NCI-H460 (cell line): ENCODE results near the gene TGFBRAP1. TPM values are rescaled to one million over a fixed set of nuclear protein-coding genes. Genes with fewer than 3 reads are reported as not detected.

ENCODE experiments used
- DNase-seq: peaks from one replicate; pipeline ENCODE4 v3.0.0-alpha.2; 2016; ENCODE audit warnings: low read depth; ENCODE audit errors: extremely low read depth
- total RNA-seq: library from RNA; depleted of rRNA; stranded (reverse); fragments of >200 nt; shearing (Covaris generic); gene quantifications from 2 replicates; pipeline ENCODE4 v1.2.3, GENCODE V29; 2014; rRNA removed

TGFBRAP1 gene
- total RNA-seq, 1 experiment from 2014 or later = 20.0 TPM

GRCh38 chr2:105244451-105244850, 85.1 kb downstream of the TGFBRAP1 start:
- DNase-seq = no peak

GRCh38 chr2:105243961-105244360, 85.6 kb downstream of the TGFBRAP1 start:
- DNase-seq = no peak

DNA sequence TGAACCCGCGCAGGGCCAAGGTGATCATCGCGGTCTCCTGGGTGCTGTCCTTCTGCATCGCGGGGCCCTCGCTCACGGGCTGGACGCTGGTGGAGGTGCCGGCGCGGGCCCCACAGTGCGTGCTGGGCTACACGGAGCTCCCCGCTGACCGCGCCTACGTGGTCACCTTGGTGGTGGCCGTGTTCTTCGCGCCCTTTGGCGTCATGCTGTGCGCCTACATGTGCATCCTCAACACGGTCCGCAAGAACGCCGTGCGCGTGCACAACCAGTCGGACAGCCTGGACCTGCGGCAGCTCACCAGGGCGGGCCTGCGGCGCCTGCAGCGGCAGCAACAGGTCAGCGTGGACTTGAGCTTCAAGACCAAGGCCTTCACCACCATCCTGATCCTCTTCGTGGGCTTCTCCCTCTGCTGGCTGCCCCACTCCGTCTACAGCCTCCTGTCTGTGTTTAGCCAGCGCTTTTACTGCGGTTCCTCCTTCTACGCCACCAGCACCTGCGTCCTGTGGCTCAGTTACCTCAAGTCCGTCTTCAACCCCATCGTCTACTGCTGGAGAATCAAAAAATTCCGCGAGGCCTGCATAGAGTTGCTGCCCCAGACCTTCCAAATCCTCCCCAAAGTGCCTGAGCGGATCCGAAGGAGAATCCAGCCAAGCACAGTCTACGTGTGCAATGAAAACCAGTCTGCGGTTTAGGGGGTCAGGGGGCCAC, 87.1 kb downstream of the TGFBRAP1 start:
- no peak for DNase-seq

DNA sequence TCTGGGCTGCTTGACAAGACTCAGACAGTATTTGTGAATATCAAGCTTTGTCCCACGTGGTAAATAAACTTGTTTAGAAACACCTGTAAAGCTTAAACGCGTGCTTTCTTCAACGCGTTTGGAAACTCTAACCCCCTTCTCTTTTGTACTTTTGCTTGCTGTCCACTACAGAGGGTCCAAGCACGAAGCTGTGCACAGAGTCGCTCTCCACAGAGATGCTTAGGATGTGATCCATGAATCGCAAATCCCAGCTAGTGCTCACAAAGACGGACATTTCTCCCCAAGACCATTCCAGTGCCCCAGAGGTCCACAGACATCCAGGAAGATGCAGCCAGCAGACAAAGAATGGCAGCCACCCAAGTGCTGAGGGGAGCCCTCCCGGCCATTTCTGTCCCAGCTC, 88.1 kb downstream of the TGFBRAP1 start, which contains the start of gene GPR45:
Gene GPR45, plus strand, starts transcription at position 301 of the 400 bp plus-strand sequence. CDS start 116 bp downstream, outside the sequence.
- no peak for DNase-seq

GRCh38 chr2:105239924-105240323, 89.6 kb downstream of the TGFBRAP1 start:
- DNase-seq = no peak

DNA sequence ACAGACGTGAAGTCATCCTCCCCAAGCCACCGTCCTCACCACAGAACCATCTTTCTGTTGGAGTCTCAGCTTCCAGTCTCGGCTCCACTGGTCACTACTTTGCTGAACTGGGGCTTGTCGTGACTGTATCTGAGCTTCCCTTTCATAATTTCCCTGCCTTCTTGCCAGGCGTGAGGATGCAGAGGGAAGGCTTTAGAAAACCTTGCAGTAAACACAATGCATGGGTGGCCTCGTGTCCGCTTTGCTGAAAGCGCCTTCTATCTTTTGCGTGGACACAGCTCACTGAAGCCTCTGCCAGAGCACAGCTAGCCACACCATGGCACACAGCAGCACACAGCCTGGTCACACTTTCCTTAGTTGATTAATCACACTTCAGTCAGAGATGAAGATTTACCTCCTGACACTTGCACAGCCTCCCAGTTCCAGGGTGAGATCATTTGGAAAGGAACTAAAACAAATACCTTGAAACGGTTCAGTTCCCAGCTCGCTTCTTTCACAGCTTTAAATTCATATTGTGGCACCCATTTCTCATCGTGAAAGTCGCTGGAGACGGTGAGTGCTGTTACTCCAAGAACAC, 90.8 kb downstream of the TGFBRAP1 start:
- DNase-seq = no peak

GRCh38 chr2:105237045-105237765, 92.3 kb downstream of the TGFBRAP1 start:
- no peak for DNase-seq

DNA sequence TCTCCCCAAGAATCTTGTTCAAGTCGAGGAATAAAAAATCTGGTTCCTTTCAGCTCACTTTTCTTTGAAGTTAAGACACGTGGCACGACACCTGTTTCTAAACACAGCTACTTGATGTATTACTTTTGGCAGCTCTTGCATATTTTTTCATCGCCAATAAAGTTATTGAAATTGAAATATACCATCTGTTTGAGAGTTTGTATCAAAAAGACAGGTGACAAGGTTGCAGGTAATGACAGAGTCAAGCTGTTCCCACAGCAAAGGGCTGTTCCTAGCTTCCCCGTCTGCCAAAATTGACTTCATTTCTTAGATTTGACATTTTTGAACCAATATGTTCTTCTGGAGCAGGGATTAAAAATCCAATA, 93.5 kb downstream of the TGFBRAP1 start:
- no peak for DNase-seq

DNA sequence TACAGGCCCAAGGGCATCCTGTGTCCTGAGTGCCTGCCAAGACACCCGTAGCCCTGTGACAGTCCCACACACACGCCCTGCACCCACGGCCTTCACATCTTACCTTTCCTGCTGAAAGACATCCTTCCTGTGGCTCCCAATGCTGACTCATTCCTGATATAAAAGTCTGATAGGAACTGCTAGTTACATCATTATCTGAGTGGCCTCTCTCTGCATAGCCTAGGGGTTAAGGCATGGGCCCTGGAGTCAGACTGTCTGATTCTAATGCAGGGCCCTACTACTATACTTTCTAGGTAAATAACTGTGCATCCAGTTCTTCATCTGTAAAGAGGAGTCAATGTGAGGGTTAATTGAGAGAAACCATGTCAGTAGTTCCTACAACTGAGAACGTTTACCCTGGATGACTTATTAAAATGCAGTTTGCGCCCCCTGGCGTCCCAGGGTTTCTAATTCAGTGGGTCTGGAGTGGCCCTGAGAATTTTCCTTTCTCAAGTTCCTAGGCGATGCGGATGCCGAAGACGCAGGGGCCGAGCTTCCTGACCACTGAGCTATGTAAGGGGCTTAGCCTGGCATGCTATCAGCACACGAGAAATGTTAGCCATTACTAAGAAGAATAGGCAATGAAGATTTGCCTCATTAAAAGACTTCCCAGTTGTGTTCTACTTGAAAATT, 94.0 kb downstream of the TGFBRAP1 start:
- DNase-seq = peak; percentile 88

DNA sequence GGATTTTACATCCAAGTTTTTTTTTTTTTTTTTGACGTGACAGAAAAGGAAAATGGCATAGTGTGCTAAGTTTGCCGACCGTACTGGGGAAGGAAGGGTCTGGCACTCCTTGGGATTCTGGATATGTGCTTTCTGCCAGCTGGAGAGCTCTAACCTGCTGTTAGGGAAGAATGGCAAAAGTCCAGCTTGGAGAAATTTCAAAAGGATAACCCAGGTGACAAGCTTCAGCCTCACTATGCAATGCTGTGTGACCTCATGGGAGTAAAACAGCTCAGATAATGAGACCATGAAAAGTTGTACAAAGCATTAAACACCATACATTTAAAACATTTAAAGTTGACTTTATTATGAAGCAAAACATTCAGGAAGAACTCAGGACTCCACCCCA, 98.3 kb downstream of the TGFBRAP1 start:
- DNase-seq = no peak

DNA sequence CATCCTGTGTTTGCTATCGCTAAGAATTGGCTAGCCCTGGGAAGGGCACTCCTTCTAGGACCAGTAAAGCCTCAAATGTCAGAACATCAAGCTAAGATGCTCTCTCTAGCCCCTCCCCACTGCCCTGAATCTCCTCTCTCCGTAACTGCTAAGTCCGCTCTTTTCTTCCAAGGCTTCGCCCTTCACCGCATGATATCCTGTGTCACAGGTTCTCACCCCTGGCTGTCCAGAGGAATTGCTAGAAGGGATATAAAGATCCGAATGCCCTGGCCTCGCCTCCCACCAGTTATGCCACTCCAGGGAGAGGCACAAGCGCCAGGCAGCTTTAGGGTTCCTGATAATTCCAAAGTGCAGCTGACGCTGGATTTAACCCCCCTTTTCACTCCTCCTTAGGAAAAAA, 105.1 kb downstream of the TGFBRAP1 start:
- no peak for DNase-seq

GRCh38 chr2:105220604-105221003, 108.9 kb downstream of the TGFBRAP1 start:
- no peak for DNase-seq

DNA sequence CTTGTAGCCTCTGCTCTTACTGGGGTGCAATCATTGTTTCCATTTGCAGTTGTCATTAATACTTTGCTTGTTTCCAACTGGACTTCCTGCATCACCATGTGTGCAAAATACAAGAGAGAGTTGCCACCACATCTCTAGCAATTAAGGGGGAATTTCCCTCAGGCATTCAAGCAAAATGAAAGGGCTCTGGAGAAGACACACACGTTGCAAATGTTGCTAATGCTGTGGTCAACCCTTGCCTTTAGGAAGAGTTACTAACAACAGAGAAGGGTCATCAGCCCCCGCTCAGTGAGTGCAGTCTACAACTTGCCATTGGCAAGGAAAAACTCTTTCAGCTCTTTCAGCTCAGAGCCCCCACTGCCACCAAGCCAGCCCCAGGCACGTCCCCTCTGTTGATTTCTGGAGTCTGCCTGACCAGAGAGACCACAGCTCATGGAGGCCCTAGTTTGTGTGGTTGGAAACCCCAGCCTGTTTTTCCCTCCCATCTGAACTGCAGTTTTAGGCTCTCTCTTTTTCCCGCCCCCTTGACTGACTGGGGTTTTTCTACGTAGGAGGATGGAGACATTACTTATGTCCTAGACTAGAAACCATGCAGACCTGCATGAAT, 113.8 kb downstream of the TGFBRAP1 start:
- no peak for DNase-seq

Other genes starting within 250 kb of the TGFBRAP1 start
- gene GPR45, start 88.0 kb downstream of the TGFBRAP1 start, total RNA-seq = not detected in 2 replicates
- 24.0 and 26.0 TPM in 2 replicates for gene C2orf49, start 7.8 kb upstream of the TGFBRAP1 start, total RNA-seq
- gene FHL2, start 69.3 kb upstream of the TGFBRAP1 start, total RNA-seq = 11.6 and 13.9 TPM in 2 replicates